Heart left ventricle (tissue), 16 donors: Measurements from ENCODE around the gene TGFBR3L. TPM values are rescaled to one million over a fixed set of nuclear protein-coding genes. Genes with fewer than 3 reads are reported as not detected.

Experiments used
- ATAC-seq, 4 donors: fragments of 200-7000 bp; cut with Tn5 transposase; one replicate each; pipeline ENCODE4 v1.9.1; 2020 to 2022; ENCODE audit warnings: moderate library complexity in 4 of 4, mild to moderate bottlenecking in 3 of 4, moderate number of reproducible peaks in 1 of 4
- DNase-seq, 5 donors: peaks; one replicate each; pipeline ENCODE4 v3.0.0-alpha.2; 2020
- H3K27ac ChIP-seq, 12 donors: fragments of 200-600 bp; sonication (generic) in 4 of 12; one replicate each; pipeline versions ENCODE4 v1.5.0 to v1.8.0; 2016 to 2022; ENCODE audit warnings: mild to moderate bottlenecking in 2 of 12
- H3K27me3 ChIP-seq, 9 donors: fragments of 200-600 bp; sonication (generic) in 2 of 9; one replicate each; pipeline versions ENCODE4 v1.5.1 to v1.8.0; 2016 to 2022; ENCODE audit warnings: mild to moderate bottlenecking in 3 of 9
- H3K36me3 ChIP-seq, 9 donors: fragments of 200-600 bp; sonication (generic) in 2 of 9; one replicate each; pipeline versions ENCODE4 v1.5.0 to v1.8.0; 2018 to 2022; ENCODE audit warnings: mild to moderate bottlenecking in 2 of 9
- H3K4me1 ChIP-seq, 12 donors: fragments of 200-600 bp; sonication (generic) in 4 of 12; one replicate each; pipeline versions ENCODE4 v1.5.0 to v1.8.0; 2016 to 2022; ENCODE audit warnings: mild to moderate bottlenecking in 3 of 12
- H3K4me3 ChIP-seq, 12 donors: fragments of 200-600 bp; sonication (generic) in 4 of 12; one replicate each; pipeline versions ENCODE4 v1.5.0 to v1.8.0; 2017 to 2022; ENCODE audit warnings: mild to moderate bottlenecking in 9 of 12, moderate library complexity in 4 of 12
- H3K9me3 ChIP-seq, 12 donors: fragments of 200-600 bp; sonication (generic) in 4 of 12; one replicate each; pipeline versions ENCODE4 v1.5.0 to v1.8.0; 2016 to 2022; ENCODE audit warnings: mild to moderate bottlenecking in 1 of 12
- POLR2A ChIP-seq, 2 donors: fragments of 450-650 bp; IDR thresholded peaks; one replicate each; pipeline ENCODE4 v1.6.1; 2017; ENCODE audit warnings: antibody characterized with exemption in 2 of 2, mild to moderate bottlenecking in 2 of 2, moderate library complexity in 2 of 2
- WGBS, 4 donors: extraction: QIAGEN DNeasy Blood & Tissue Kit in 2 of 4; methylation state at CpG; one replicate each; pipeline versions ENCODE4 v1.1.5 to v1.1.7; 2013 to 2018; 5-methylcytosine and 5-hydroxymethylcytosine counted together
- intact Hi-C, 10 donors: fragments of 100-400 bp; cut with DNase I; formaldehyde crosslinking; loops; one replicate each; pipeline versions ENCODE4 v1.11.1 to v1.14.2; 2022
- polyA plus RNA-seq, 2 donors: library from polyadenylated mRNA; stranded (reverse); fragments of 200-250 nt; gene quantifications; one replicate each; pipeline ENCODE4 v1.2.3, GENCODE V29; 2013
- total RNA-seq, 9 donors: library from RNA; depleted of rRNA in 2 of 9; stranded (reverse); fragments of >200 nt in 2 of 9; fragmentation: NEBNext Ultra II Directional in 3 of 9; extraction: Animal tissue kit (Norgen Biotek cat#: 25700) in 3 of 9; gene quantifications; one replicate each; pipeline versions ENCODE4 v1.1.0 to v1.2.4, GENCODE V29; 2016 to 2023
- TF ChIP-seq, protein P1 (sequence below), 12 donors: fragments of 200-600 bp; sonication (generic) in 4 of 12; IDR thresholded peaks; one replicate each; pipeline versions ENCODE4 v1.5.0 to v1.8.0; 2018 to 2022; ENCODE audit warnings: antibody characterized with exemption in 12 of 12, mild to moderate bottlenecking in 5 of 12
- donor health status: ischemic (EF 13 %, LVEDD 7.1; RV severe dilation, severe dysfunction).
- donor health status: healthy with polysubstance abuse.
- donor health status: DM: no; HTN: yes; CAD: no.
- donor health status: DM: no; HTN: no; CAD: no.
- donor health status: ischemic (EF 25% LVEDD 6.9; RV normal size, moderate dysfunction).
- donor health status: ischemic (EF 25% LVEDD 5.7; RV mildly dilated, moderate dysfunction).
- donor health status: healthy.
- donor health status: DM: yes; HTN: yes; CAD: no.
- donor health status: ischemic (EF 35%, LVEDD 5.7; RV mildly dilated, moderate dysfunction).
- donor health status: nonischemic (EF 11% LVEDD 7.7; RV severe dilation, severe dysfunction).
- donor health status: DM: yes; HTN: yes; CAD: no.
- donor health status: PGD.
- donor health status: ischemic (EF 29% LVEDD 5.4; RV normal size, mild dysfunction).
- donor health status: nonischemic (EF 23%, LVEDD 6.1; RV moderate dilation, normal function).

The TGFBR3L gene
- total and polyA plus RNA-seq, 11 donors, result 0.76 to 41.2 (median 6.8) TPM

DNA sequence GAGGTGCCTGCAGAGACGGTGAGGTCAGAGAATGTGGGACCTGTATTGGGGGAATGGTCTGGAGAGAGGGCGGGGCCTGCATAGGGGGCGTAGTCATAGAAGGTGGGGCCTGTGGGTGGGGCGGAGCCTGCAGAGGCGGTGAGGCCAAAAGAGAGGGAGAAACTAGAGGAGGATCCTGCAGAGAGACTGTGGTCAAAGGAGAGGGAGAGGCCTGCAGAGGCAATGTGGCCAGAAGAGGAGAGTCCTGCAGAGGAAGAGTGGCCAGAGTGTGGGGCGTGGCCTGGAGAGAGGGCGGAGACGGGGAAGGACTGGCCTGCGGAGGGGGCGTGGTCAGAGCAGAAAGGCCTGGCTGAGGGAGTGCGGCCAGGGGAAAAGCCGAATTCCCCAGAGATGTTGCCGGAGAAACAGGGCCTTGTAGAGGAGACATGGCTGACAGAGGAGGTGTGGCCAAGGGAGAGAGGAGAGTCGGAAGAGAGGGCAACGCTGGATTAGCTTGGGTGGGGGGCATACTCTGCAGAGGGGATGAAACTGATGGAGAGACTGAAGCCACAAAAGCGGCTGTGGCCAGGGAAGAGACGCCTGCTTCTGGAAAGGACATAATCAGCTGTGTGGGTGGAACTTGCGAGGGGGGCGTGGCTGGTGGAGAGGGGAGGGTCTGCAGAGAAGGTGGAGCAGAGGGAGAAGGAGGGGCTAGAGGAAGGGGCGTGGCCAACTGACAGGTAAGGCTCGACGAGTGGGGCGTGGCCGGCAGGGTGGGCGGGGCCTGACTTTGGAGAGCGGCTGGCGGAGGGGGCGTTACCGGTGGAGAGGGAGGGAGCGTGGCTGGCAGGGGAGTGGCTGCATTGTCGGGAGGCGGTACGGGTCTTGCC is 43.0 kb upstream of the TGFBR3L start:
- peaks cover 13 to 54% (median 29%) of the 10 kb centered on the region in 9 donors for H3K27me3 ChIP-seq
- intact Hi-C loops, result no loop called here
- 7 to 10% (median 9%) methylated on average over 33 of the region's 33 CpGs for WGBS, 4 donors
- H3K27ac ChIP-seq, result peak overlapping the region in 1 of 12 donors; percentile 7
- H3K36me3 ChIP-seq, result no peaks in the 10 kb centered on the region
- peaks cover 4 to 56% (median 22%) of the 10 kb centered on the region in 12 donors for H3K4me1 ChIP-seq
- peak overlapping the region in 10 of 12 donors; percentile 14 to 47 (median 32) for H3K4me3 ChIP-seq
- TF ChIP-seq, protein P1, sequence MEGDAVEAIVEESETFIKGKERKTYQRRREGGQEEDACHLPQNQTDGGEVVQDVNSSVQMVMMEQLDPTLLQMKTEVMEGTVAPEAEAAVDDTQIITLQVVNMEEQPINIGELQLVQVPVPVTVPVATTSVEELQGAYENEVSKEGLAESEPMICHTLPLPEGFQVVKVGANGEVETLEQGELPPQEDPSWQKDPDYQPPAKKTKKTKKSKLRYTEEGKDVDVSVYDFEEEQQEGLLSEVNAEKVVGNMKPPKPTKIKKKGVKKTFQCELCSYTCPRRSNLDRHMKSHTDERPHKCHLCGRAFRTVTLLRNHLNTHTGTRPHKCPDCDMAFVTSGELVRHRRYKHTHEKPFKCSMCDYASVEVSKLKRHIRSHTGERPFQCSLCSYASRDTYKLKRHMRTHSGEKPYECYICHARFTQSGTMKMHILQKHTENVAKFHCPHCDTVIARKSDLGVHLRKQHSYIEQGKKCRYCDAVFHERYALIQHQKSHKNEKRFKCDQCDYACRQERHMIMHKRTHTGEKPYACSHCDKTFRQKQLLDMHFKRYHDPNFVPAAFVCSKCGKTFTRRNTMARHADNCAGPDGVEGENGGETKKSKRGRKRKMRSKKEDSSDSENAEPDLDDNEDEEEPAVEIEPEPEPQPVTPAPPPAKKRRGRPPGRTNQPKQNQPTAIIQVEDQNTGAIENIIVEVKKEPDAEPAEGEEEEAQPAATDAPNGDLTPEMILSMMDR (IDR thresholded peaks at IDR 0.05), result no peak
- no peak for TF ChIP-seq POLR2A (IDR thresholded peaks at IDR 0.05)
- DNase-seq (peak; percentile 86 to 89 (median 89)), ATAC-seq (peak; percentile 49 to 80 (median 56))
- no peaks in the 10 kb centered on the region for H3K9me3 ChIP-seq

DNA sequence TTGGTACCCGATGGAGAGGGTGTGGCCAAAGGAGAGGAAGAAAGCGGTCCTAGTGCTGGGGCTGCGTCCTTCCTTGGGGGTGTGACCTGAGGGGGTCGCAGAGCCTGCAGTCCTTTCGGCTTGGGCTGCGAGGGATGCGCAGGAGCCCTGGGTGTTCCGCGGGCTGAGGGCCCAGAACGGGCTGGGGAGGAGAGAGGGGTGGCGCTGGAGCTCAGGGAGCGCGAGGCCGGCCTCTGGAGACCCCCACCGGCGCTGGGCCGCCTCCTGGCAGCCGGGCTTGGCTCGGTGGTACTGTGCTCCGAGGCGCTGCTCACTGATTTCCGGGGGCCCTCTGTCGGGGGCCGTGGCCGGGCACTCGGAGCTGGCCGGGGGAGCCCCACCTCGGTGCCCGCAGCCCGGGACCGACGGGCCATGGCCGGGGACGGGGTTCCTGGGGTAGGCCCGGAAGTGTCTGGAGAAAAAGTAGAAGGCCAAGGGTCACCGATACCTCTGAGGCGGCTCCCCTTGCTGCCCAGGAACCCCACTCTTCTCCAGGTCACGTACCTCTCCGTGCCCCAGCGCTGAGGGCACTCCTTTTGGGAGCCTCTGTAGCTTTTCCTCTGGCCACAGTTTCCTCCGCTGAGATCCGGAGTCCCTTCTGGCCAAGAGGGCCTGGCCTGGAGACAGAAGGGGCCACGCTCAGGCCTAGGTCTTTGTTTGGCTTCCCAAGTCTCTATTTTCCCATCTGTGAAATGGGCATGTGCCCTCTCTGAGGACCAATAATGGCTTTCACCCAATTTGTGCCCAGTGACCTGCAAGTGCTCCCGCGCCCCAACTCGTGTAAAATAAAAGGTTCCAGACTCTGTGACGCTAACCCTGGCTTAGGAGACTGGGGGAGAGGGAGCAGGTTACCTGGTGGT is 42.1 kb upstream of the TGFBR3L start:
- peaks cover 10 to 46% (median 26%) of the 10 kb centered on the region in 9 donors for H3K27me3 ChIP-seq
- no peaks in the 10 kb centered on the region for H3K9me3 ChIP-seq
- intact Hi-C loops, result no loop called here
- no peak overlapping the region for H3K27ac ChIP-seq
- H3K4me1 ChIP-seq, result peaks cover 4 to 56% (median 22%) of the 10 kb centered on the region in 12 donors
- H3K4me3 ChIP-seq, result peak overlapping the region in 5 of 12 donors; percentile 25 to 42 (median 33)
- no peak for DNase-seq
- WGBS, 4 donors, result 48 to 70% (median 58%) methylated on average over 34 to 47 of the region's 47 CpGs
- no peak for ATAC-seq
- no peak for TF ChIP-seq POLR2A (IDR thresholded peaks at IDR 0.05)
- TF ChIP-seq, protein P1 (IDR thresholded peaks at IDR 0.05), result no peak
- H3K36me3 ChIP-seq, result no peaks in the 10 kb centered on the region

DNA sequence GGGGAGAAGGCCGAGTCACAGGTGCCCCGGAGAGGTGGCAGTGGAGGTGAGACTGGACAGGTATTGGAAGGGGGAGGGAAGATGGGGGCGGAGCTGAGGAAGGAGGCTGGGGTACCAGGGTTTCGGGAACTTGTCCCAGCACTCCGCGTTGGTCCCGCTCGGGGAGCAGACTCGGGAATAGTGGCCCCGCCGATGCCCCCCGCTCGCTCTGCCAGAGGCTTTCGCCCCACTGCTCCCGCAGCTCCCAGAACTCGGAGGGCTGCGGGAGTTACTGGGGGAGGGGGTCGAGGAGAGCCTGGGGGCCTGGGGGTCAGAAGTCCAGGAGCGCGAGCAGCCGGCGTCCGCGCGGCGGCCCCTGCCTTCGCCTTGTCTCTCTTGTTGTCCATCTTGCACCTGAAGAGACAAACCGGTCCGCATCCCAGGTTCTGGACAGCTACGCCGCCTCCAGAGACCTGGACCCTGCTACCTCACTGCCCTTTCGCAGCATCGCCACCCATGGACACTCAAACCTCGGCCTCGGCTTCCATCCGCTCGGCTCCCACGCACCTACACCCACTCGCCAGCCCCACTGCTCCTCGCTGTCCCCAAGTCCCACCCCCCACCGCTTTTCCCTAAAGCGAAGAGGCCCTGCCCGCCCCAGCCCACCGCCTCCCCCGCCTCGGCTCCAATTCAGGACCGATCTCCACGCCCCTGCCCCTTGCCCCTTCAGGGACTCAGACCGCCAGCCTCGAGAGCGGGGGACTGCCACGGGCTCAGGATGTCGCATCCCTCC is 41.1 kb upstream of the TGFBR3L start:
- Histone ChIP-seq H3K4me1 (peaks cover 4 to 53% (median 18%) of the 10 kb centered on the region in 12 donors), H3K4me3 (peak overlapping the region in 11 of 12 donors; percentile 13 to 56 (median 41)), H3K9me3 (no peaks in the 10 kb centered on the region), H3K36me3 (no peaks in the 10 kb centered on the region), H3K27me3 (peaks cover 10 to 38% (median 25%) of the 10 kb centered on the region in 9 donors), H3K27ac (no peak overlapping the region)
- DNase-seq (no peak), ATAC-seq (no peak)
- intact Hi-C loops, result no loop called here
- TF ChIP-seq POLR2A (IDR thresholded peaks at IDR 0.05), result no peak
- TF ChIP-seq, protein P1 (IDR thresholded peaks at IDR 0.05), result no peak
- 12 to 18% (median 14%) methylated on average over 32 to 53 of the region's 53 CpGs for WGBS, 4 donors
